ENCODE results near the gene TMC1.
"Not testable (repeated sequence)": the region's sequence is repeated elsewhere in the genome, so short reads cannot be mapped to it uniquely, and the experiment has no call there.

TMC1 gene

GRCh38 chr9:72480921-72481320 lies 40.5 kb upstream of the TMC1 start:
- no peak for TF ChIP-seq CTCF (conservative IDR thresholded peaks at IDR 0.05)
- H3K27ac ChIP-seq = no peak overlapping the region

- no peak for TF ChIP-seq CTCF (conservative IDR thresholded peaks at IDR 0.05)
- H3K27ac ChIP-seq = no peak overlapping the region
These were observed 35.4 kb upstream of the TMC1 start for GRCh38 chr9:72485821-72486593.

- TF ChIP-seq CTCF (conservative IDR thresholded peaks at IDR 0.05) = no peak
- H3K27ac ChIP-seq = no peak overlapping the region
These were observed 34.8 kb upstream of the TMC1 start for GRCh38 chr9:72486594-72486955.

- not testable (repeated sequence) for H3K27ac ChIP-seq
These were observed 33.7 kb upstream of the TMC1 start for GRCh38 chr9:72487665-72488064.

GRCh38 chr9:72489986-72490385 lies 31.4 kb upstream of the TMC1 start:
- H3K27ac ChIP-seq = no peak overlapping the region
- no peak for TF ChIP-seq CTCF (conservative IDR thresholded peaks at IDR 0.05)

GRCh38 chr9:72491242-72491641 lies 30.2 kb upstream of the TMC1 start:
- no peak for TF ChIP-seq CTCF (conservative IDR thresholded peaks at IDR 0.05)

GRCh38 chr9:72494051-72494450 lies 27.4 kb upstream of the TMC1 start:
- no peak for TF ChIP-seq CTCF (conservative IDR thresholded peaks at IDR 0.05)
- no peak overlapping the region for H3K27ac ChIP-seq

More at GRCh38 chr9:72491242-72491641, 30.2 kb upstream of the TMC1 start:
- no peak overlapping the region for H3K27ac ChIP-seq

- TF ChIP-seq CTCF (conservative IDR thresholded peaks at IDR 0.05) = no peak
These were observed 23.9 kb upstream of the TMC1 start for GRCh38 chr9:72497447-72498046.

More at GRCh38 chr9:72497447-72498046, 23.9 kb upstream of the TMC1 start:
- no peak overlapping the region for H3K27ac ChIP-seq

Measured in VCaP (cell line).